SU-DHL-6 (cell line): ENCODE measurements around the gene RP9.

ENCODE experiments used
- H2AFZ ChIP-seq: fragments of 200-600 bp; sonication (generic); 2 replicates; pipeline ENCODE4 v1.6.1; 2014; ENCODE audit warnings: low read depth, mild to moderate bottlenecking, moderate library complexity, mixed read lengths, antibody characterized with exemption, low read length; ENCODE audit not compliant: severe bottlenecking
- H3F3A ChIP-seq: fragments of 200-600 bp; shearing (Covaris generic); 2 replicates; pipeline ENCODE4 v1.6.0; 2016; ENCODE audit warnings: antibody characterized with exemption, mild to moderate bottlenecking; ENCODE audit not compliant: insufficient read depth
- H3K27ac ChIP-seq: fragments of 200-600 bp; sonication (generic); 2 replicates; pipeline ENCODE4 v1.5.1; 2016; ENCODE audit warnings: low read depth, mild to moderate bottlenecking, low read length, moderate library complexity, mixed read lengths
- H3K27me3 ChIP-seq: fragments of 200-600 bp; sonication (generic), shearing (Covaris generic); 2 replicates; pipeline ENCODE4 v1.6.0; 2014; ENCODE audit warnings: mild to moderate bottlenecking, low read length
- H3K36me3 ChIP-seq: fragments of 200-600 bp; sonication (generic); 2 replicates; pipeline ENCODE4 v1.6.1; 2014; ENCODE audit warnings: mild to moderate bottlenecking, low read length, mixed read lengths
- H3K4me2 ChIP-seq: fragments of 300-600, 200-600 bp; shearing (Covaris generic), sonication (generic); 2 replicates; pipeline ENCODE4 v1.6.0; 2014; ENCODE audit warnings: low read length, low read depth, mild to moderate bottlenecking; ENCODE audit not compliant: poor library complexity, severe bottlenecking
- H3K4me3 ChIP-seq: fragments of 200-600 bp; sonication (generic); 2 replicates; pipeline ENCODE4 v1.5.1; 2014; ENCODE audit warnings: antibody characterized with exemption, low read length, mild to moderate bottlenecking, mixed read lengths; ENCODE audit not compliant: insufficient read depth, poor library complexity, severe bottlenecking
- H3K79me2 ChIP-seq: fragments of 200-600 bp; sonication (generic); 2 replicates; pipeline ENCODE4 v1.6.1; 2014; ENCODE audit warnings: mild to moderate bottlenecking, low read length, moderate library complexity; ENCODE audit not compliant: insufficient read depth
- H3K9ac ChIP-seq: fragments of 200-600 bp; sonication (generic); 2 replicates; pipeline ENCODE4 v1.7.0; 2014; ENCODE audit warnings: mild to moderate bottlenecking, low read length
- H3K9me2 ChIP-seq: fragments of 200-600 bp; sonication (generic); replicated peaks from 2 replicates; pipeline ENCODE4 v1.6.1; 2014; ENCODE audit warnings: low read length; ENCODE audit not compliant: insufficient read depth
- H3K9me3 ChIP-seq: fragments of 200-600 bp; sonication (generic); 2 replicates; pipeline ENCODE4 v1.6.1; 2014; ENCODE audit warnings: low read length, mixed read lengths; ENCODE audit not compliant: insufficient read depth
- H4K20me1 ChIP-seq: fragments of 200-600 bp; sonication (generic); 2 replicates; pipeline ENCODE4 v1.6.1; 2014; ENCODE audit warnings: low read depth, mild to moderate bottlenecking, antibody characterized with exemption, low read length, moderate library complexity, mixed read lengths
- EZH2phosphoT487 ChIP-seq: fragments of 200-600 bp; sonication (generic), shearing (Covaris generic); conservative IDR thresholded peaks from 2 replicates; pipeline ENCODE4 v1.6.1; 2018; ENCODE audit warnings: mild to moderate bottlenecking, antibody characterized with exemption, low read length, moderate library complexity, mixed read lengths
- TF ChIP-seq, protein P1 (sequence below): fragments of 200-600 bp; sonication (generic); IDR thresholded peaks from one replicate; pipeline ENCODE4 v1.5.1; 2017; ENCODE audit warnings: antibody characterized with exemption, mild to moderate bottlenecking, low read length, moderate library complexity; ENCODE audit not compliant: insufficient read depth, poor library complexity, severe bottlenecking

Gene RP9, protein sequence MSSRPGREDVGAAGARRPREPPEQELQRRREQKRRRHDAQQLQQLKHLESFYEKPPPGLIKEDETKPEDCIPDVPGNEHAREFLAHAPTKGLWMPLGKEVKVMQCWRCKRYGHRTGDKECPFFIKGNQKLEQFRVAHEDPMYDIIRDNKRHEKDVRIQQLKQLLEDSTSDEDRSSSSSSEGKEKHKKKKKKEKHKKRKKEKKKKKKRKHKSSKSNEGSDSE

DNA sequence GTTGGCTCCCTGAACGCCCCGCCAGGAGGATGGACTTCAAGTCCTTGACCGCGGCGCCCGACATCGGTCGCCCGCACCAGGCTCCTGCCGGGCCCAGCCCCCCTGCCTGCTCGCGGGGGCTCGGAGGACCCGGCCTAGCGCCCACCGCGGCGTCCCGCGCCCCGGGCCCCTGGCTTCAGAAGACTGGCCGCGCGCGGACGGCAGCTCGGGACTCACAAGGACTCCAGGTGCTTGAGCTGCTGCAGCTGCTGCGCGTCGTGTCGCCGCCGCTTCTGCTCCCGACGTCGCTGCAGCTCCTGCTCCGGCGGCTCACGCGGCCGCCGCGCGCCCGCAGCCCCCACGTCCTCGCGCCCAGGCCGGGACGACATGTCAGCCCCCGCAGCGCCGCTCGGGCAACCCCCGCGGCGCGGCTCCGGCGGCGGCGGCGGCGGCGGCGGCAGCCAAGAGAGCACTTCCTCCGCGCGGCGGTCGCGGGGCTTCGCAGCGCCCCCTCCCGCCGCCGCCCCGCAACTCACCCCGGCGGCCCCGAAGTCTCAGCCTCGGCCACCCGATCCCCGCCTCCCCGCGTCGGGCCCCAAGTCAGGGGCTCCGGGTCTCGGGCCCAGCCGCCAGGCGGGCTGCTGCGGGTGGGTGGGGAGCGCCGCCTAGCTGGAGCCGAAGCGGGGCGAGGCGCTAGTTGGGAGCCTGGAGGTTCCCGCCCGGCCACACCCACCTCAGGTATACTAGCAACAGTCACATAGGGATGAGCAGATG, at the start of gene RP9:
TSS of gene RP9 (minus strand) at position 400 of the 753 bp plus-strand sequence. CDS start at position 368, 32 bp downstream.
- TF ChIP-seq, protein P1, sequence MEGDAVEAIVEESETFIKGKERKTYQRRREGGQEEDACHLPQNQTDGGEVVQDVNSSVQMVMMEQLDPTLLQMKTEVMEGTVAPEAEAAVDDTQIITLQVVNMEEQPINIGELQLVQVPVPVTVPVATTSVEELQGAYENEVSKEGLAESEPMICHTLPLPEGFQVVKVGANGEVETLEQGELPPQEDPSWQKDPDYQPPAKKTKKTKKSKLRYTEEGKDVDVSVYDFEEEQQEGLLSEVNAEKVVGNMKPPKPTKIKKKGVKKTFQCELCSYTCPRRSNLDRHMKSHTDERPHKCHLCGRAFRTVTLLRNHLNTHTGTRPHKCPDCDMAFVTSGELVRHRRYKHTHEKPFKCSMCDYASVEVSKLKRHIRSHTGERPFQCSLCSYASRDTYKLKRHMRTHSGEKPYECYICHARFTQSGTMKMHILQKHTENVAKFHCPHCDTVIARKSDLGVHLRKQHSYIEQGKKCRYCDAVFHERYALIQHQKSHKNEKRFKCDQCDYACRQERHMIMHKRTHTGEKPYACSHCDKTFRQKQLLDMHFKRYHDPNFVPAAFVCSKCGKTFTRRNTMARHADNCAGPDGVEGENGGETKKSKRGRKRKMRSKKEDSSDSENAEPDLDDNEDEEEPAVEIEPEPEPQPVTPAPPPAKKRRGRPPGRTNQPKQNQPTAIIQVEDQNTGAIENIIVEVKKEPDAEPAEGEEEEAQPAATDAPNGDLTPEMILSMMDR, result peak; percentile 87
- no peak for TF ChIP-seq EZH2phosphoT487
- Histone ChIP-seq H3K9me3 (no peaks in the 10 kb centered on the region), H3F3A (peaks cover 7% of the 10 kb centered on the region; the same call in 1 of the 2 replicates), H3K4me2 (peak within 1 kb of the TSS; percentile 85), H3K79me2 (peaks cover 45% of the 10 kb centered on the region), H3K9me2 (no peaks in the 10 kb centered on the region), H3K27ac (peak within 1 kb of the TSS; percentile 61), H3K27me3 (no peaks in the 10 kb centered on the region), H3K9ac (peak within 1 kb of the TSS; percentile 96), H3K4me3 (peak within 1 kb of the TSS; percentile 98), H2AFZ (peak within 1 kb of the TSS; percentile 93), H4K20me1 (peaks cover 7% of the 10 kb centered on the region; the same call in 1 of the 2 replicates), H3K36me3 (no peaks in the 10 kb centered on the region)

DNA sequence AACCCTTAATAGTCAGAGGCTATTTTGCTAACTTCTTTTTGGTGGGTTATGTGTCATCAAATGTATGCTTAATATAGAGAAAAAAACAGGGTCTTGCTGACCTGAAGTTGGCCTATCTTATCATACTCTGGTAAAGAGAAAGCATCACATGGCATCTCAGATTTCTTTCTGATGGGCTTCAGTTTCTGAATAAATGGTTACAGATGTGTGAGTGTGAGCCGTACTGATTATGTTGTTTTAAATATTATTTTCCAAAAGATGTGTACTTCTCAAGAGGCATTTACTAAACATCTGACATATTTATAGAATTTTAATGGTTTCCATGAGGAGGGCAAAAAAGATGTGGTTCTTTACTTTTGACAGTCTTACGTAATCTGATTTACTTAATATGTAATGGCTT, 48.6 kb upstream of the RP9 start:
- Histone ChIP-seq H3K27ac (no peak overlapping the region), H3K4me2 (no peak overlapping the region), H3K27me3 (no peaks in the 10 kb centered on the region)

DNA sequence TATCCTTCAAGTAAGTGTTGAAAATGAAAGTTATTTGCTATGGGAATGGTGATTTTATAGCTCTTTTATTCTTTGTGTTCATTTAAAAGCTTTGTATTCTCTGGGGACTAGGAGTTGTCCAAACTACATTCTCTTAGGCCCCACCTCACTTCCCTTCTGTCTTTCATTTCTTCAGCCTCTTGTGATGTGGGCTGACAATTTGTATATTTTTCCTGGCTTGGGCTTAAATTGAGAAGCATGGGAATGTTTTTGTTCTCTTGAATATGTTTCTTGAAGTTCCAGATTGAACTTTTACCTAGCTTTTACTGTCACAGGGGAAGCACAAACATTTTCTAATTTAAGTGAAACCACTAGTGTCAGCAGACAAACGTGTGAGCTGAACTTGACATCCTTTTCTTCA, 48.1 kb upstream of the RP9 start:
- Histone ChIP-seq H3K9ac (no peak overlapping the region), H3K27me3 (no peaks in the 10 kb centered on the region), H3K9me3 (no peaks in the 10 kb centered on the region), H3K36me3 (no peaks in the 10 kb centered on the region), H3K4me3 (no peak overlapping the region), H4K20me1 (no peaks in the 10 kb centered on the region), H3K9me2 (no peaks in the 10 kb centered on the region), H3K27ac (no peak overlapping the region), H3K4me2 (no peak overlapping the region), H3F3A (no peaks in the 10 kb centered on the region), H3K79me2 (no peaks in the 10 kb centered on the region), H2AFZ (no peak overlapping the region)
- no peak for TF ChIP-seq EZH2phosphoT487
- TF ChIP-seq, protein P1, result no peak

More for the DNA sequence above, 48.6 kb upstream of the RP9 start:
- Histone ChIP-seq H3K9me2 (no peaks in the 10 kb centered on the region), H4K20me1 (no peaks in the 10 kb centered on the region), H3K4me3 (no peak overlapping the region), H3K79me2 (no peaks in the 10 kb centered on the region), H2AFZ (no peak overlapping the region), H3F3A (no peaks in the 10 kb centered on the region), H3K9ac (no peak overlapping the region), H3K9me3 (no peaks in the 10 kb centered on the region), H3K36me3 (no peaks in the 10 kb centered on the region)
- TF ChIP-seq, protein P1, result no peak
- no peak for TF ChIP-seq EZH2phosphoT487
